Activated CD8-positive, alpha-beta memory T cell treated with anti-CD3 and anti-CD28 coated beads, Interleukin-2, amount 50 U/mL, for 4 hours (primary cell): ENCODE measurements around the gene SORCS1.

Experiments used
- DNase-seq: peaks from one replicate; pipeline ENCODE4 v3.0.0-alpha.2; 2020

The SORCS1 gene

DNA sequence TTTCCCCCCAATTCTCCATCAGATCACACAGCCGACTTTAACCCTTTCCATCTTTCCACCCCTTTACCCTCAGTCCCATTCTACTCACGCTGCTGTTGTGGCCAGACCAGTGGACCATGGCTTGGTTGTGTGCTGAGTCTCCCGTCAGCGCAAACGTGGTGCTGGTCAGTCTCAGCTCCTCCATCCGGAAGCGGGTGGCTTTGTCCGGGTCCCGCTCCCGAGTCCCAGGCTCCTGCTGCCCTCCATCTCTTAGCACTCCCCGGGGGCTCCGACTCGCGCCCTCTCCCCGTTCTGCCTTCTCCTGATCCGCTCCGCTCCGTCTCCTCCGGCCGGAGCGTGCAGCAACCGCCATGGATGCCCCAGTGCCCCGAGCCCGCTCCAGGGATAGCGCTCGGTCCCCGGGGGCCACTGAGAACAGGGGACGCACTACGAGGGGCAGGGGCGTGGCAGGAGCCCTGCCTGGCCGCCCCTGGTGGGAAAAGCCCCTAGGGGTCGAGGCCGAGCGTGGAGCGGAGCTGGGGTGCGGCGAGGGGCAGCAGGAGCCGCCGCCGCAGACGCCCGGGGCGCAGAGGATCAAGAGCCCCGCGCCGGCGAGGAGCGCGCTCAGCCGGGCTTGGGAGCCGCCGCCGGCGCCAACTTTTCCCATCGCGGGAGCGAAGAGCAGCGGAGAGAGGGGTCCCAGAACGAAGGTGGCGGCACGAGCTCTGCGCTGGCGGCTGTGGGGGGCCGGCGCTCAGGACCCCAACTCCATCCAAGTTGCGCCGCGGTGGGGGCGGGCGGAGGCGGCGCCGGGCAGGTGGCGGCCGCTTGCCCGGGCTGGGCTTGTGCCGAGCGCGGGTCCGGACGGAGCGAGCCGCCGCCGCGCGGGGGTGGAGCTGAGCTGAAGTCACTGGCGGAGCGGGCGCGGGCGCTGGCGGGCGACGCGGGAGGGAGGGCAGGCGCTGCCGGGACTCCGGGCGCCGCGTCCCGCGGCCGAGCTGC is at the start of gene SORCS1:
Gene SORCS1 (minus strand): TSS at position 826 of the 981 bp plus-strand sequence.
- DNase-seq: no peak

DNA sequence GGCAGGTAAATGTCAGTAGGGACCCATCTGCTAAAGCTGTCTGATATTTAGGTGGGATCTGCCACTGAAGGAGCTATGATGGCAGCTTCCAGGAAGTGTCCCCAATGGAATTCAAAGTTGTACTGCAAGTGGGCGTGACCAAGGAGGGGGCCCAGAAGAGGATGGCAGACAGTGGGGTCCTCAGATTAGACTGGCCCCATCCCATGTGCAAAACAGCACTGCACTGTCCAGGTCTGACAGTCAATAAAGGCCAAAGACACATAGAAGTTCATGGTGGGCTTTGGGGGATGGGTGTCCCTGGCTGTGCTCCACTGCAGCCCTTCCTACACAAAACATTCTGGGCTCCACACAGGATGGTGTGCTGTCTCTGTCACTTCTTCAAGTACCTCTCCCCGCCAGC is 49.8 kb upstream of the SORCS1 start:
- DNase-seq: no peak

DNA sequence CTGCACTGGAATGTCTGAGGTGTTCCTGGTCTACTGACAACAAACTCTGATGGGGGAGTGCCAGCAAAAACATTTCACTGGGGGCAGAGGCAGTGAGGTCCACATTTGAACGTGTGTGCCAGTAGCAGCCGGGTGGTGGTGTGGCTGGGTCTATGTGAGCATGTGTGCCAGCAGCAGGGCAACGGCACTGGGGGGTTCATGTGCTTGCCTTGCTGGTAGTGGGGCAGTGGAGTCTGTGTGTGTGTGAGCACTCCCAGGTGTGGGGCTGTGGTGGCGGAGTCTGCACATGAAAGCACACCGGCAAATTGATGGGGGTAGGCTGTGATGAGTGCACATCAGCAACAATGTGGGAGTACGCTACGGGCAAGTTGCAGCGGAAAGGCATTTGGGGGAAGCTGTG is 49.4 kb upstream of the SORCS1 start:
- DNase-seq: no peak

DNA sequence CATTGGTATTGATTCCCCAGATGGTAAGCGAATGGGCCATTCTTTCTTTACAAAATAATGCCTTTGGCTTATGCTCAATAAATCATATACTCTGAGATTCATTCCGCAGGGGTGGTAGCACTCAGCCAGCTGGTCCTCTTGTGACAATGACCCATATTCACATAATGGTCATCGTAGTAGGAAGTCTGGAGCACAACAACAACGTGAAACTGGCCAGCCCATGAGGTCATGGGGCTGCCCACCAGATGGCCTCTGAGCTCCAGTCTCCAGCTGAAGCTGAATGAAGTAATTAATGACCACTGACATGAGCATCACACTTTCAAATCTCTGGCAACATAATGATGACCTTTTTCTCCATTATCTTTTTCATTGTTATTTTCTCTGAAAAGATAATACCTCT is 42.3 kb upstream of the SORCS1 start:
- DNase-seq: no peak

DNA sequence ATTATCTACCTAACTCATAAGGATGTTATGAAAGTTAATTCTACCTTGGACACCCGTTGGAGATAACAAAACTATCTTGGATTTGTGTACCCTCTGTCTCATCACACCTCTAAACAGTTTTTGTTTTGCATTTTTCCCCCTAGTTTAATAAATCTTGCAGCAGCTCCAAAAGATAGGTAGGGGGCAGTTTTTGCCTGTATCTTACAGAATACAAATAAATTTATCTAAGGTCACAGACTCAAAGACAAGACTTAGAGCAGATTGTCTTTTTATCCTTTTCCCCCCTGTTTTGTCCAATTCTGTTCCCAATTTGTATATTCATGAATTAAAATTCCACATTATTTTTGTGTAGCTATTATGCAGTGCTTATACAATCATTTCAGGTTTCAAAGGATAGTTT is 5.0 kb upstream of the SORCS1 start:
- no peak for DNase-seq

DNA sequence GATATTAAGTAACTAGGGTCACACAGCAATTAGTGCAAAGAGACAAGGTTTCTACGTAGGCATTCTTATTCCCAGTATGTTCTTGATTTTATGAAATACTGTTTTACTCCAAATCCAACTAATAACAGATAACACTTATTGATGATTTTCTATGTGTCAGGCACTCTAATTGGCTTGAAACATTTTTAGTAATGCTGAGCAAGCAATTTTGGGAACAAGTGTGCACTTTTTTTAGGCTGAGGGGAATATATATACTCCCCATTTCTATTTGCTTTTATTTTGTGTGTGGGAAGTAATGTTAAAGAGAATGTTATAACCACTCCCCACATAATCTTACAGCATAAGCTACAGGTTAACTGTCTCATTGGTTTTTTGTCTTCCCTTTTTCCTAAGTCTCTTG is 4.2 kb upstream of the SORCS1 start:
- no peak for DNase-seq

DNA sequence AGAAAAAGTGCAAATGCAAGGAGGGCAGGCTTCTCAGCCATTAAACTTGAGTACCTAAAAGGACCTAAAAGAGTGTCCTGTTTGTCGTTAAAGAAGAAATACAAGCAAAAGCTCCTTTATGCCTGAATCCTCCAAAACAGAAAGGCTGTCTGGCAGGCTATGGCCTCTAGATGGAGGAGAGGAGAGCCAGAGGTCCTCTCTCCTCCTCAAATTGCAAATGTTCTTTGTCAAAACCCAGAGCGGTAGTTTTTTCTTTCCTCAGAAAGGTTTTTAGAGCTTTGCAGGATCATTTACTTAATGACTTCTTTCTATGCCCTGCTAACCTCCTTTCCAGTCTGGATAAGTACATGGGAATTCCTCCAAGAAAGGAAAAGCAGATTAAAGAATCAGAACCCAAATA is 1.9 kb upstream of the SORCS1 start:
- no peak for DNase-seq

DNA sequence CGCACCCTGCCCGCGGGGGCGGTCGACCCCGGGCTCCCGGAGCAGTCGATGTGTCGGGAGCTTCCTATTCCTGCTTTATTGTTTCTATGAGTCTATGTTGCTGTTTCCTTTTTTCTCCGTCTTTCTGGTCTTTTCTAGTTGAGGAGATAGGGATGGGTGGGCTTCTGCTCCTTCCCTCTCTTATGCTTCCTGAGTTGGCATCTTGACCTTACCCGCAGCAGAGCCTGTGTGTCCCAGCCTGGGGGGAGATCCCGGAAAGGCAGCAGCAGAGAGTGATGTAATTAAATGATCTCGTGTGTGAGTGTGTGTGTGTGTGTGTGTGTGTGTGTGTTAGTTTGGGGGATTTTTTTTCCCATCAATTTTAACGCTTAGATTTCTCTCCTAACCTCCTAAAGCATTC is 486 bp upstream of the SORCS1 start:
- DNase-seq: no peak

DNA sequence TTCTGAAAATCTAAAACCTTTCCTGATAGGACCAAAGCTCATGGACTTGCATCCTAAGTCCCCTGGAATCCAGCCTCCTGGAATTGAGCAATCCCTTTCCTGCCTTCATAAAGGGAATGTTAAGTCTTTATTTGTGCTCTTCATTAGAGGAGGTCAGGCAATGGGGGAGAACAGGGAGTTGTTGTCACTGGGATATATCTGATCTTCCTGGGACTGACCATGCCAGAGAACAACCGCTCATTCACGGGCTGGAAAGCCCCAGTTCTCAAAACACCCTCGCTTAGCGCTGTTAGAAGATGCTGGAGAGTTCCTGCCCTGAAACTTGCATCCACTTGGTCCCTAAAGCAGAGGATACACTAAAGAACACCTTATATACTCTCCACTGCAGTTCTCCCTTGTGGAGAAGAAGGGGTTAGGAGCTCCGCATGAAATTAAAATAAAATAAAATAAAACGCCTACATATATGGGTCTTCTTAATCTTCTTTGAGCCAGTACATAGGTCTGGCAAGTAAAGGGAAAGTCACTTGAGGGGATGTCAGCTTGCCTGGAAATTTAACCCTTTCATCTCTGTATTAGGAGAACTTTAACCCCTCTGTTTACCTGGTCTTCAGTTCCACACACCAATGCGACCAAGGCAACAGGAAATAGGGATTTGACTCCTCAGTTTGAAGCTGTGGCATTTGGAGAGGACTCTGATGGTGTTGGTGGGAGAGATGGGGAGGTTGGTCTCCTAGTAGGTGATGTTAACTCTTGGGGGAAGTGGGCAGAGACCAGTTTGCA is 1.2 kb downstream of the SORCS1 start:
- no peak for DNase-seq

DNA sequence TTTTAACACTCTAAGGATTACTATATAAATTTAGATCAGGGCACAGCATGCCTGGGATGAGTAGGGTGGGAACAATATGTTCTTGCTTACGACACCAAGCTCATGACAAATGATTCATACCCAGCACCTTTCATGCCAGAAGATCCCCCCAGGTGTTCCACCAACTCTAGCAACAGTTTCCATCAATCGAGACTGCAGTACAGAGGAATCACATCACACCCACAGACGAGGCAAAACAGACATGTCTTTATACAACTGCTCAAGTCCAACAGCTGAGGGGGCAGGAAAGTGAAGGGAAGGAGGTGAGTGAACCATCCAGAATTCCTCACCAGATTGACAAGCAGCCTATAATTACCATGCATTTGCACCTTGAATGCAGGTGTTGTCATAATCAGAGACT is 3.6 kb downstream of the SORCS1 start:
- no peak for DNase-seq

DNA sequence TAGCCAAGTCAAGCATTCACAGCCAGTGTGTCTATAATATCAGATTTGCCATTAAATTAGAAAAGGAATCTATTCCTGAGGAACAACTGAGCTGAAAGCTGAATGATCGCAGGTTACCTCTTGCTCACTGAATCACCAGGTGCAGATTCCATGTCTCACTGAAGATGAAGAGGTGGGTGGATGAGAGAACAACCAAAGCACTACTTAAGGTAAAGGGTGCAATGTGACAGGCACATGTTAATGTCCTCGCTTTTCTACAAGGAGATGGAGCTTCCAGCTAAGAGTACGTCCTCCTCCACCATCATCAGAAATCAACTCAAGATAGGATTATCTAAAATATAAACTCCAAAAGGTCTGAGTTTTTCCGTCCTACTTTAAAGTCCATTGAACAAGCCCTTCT is 4.6 kb downstream of the SORCS1 start:
- DNase-seq: no peak

DNA sequence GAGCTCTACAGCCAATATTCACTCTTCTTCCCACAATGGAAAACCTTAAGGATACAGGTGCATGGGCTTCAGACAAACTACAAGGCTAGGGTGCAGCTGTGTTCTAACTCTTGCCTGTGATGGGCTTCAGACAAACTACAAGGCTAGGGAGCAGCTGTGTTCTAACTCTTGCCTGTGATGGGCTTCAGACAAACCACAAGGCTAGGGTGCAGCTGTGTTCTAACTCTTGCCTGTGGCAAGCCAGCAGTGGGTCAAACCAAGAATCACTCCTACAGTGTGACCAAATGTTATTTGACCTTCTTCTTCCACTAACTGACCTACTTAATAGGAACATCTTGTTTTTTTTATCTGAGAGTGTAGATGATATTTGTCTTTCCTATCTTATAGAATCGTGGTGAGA is 7.4 kb downstream of the SORCS1 start:
- no peak for DNase-seq

DNA sequence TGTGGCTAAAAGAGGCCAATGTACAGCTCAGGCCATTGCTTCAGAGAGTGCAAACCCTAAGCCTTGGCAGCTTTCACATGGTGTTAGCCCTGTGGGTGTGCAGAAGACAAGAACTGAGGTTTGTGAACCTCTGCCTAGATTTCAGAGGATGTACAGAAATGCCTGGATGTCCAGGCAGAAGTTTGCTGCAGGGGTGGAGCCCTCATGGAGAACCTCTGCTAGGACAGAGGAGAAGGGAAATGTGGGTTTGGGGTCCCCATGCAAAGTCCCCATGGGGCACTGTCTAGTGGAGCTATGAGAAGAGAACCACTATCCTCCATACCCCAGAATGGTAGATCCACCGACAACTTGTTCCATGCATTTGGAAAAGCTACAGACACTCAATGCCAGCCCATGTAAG is 12.4 kb downstream of the SORCS1 start:
- no peak for DNase-seq

DNA sequence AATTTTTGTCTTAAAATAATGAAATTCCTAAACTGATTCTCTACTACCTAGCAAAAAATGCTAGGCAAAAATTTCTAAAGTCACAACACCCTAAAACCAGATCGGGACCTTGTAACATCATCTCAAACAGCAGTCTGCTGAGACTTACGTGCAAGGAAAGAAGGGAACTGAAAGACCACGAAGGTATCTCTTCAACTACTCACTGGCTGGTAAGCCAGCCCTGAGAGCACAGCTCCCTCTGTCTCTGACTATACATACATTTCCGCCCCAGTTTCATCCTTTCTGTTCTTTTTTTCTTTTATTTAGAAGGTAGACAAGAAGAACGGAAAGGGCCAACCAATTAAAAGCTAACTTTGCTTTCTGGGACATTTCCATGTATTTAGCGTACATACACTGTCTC is 15.6 kb downstream of the SORCS1 start:
- no peak for DNase-seq

DNA sequence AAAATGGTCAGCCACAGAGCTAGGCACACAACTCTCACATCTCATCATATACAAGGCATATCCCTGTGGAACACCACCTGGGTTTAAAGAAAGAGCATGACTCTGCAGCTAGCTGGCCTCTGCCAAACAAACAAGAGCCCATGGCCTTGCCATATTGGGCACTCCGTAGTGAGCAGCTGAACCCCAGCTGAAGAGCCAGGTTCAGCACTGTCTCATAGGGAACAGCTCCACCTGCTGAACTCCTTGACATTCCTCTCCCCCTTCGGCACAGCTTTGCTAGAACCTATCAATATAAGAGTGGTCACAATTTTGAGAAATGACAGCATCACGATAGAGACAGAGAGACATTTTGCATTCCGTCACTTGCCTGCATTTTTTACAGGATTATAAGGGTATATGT is 20.0 kb downstream of the SORCS1 start:
- no peak for DNase-seq

DNA sequence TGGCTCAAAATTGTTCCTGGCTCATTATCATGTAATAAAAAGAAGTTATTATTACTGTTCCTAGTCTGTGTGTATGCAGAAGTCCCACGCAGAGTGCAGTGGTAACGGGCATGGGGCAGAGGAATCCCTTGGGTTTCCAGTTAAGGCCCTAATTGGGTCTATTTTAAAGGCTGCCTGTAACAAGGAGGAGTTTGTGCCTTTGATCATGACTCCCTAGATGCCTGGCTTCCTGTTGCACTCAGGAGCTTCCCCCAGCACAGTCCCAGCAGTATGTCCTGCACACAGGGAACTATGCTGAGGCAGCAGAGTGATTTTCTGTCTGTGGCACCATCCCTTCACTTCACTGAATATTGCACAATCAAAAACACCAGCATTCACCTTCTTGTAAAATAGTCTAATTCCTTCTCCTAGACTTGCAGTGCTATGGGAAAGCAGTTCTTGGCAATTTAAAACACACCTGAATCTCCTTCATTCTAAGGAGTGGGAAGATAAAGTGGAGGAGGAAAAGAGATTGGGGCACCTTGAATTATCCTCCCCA is 22.9 kb downstream of the SORCS1 start:
- no peak for DNase-seq

DNA sequence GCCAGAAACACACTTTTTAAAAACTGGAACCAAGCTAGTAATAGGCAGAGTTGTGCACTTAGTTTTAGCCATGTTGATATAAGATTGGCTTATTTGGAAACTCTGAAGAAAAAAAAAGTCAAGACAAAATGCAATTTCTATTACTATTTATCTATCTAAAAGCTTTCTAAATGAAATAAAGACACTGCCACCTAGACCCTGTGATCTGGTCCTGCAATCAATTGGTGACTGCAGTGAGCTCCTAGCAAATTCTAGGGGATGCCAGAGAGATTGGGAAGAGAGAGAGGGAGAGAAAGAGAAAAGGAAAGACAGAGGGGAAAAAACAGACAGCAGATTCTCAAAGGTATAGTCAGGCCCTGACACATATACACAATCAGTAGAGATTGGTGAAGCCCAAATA is 25.3 kb downstream of the SORCS1 start:
- DNase-seq: no peak

DNA sequence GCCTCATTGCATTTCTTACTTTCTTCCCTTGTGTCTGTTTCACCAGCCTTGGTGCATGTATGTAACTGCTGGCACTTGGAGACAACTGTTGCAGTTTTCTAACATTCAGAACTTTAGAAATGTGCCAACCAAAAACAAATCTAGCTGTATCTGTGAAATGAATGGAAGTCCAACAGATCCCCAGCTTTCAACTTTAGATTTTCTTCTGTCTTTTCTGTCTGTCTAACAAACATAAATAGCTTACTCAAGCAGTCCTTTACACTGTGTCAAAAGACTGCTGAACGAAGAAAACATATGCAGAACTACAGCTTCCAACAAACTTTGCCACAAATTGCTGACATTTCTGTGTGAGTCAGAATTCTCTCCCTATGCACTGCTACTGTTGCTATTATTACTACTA is 30.9 kb downstream of the SORCS1 start:
- no peak for DNase-seq

DNA sequence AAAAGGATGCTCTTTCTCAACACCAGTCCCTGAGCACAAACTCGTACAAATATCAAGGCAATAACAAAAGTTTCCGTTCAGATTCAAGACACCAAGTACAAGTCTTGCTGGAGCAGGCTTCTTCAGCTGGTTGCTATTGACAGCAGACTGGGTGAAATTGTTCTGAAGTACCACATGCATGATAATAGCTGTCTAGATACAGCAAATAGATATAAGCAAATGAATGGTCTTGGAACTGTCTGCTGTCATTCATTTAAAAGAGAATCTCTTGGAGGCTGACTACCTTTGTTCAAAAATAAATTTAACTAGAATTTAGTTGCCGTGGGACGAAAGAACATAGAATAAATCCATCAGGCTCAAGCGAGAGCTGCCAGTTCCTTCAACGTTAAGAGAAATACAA is 35.5 kb downstream of the SORCS1 start:
- no peak for DNase-seq

DNA sequence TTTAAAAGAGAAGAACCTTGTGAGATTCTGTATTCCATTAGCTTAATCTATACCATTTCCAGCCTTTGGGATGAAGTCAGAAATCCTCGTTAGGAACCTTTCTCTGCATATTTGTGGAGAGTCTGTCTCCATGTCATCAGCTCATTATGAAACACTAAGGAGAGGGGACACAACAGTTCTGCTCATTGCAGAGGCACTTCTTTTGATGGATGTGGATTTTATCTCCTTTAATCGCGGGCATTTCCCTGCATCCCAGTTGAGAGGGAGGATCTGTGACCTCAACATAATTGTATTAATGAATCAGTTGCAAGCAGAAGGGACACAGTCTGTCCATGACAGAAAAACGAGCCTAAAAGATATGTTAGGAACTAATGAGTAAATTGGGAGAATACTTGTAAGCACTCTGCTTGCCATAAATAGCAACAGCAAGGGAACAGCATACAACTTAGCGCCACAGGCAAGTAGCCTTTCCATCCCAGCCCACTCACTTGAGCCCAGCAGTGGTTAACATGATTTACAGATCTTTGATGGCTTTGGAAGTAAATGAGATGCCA is 37.9 kb downstream of the SORCS1 start:
- DNase-seq: no peak

DNA sequence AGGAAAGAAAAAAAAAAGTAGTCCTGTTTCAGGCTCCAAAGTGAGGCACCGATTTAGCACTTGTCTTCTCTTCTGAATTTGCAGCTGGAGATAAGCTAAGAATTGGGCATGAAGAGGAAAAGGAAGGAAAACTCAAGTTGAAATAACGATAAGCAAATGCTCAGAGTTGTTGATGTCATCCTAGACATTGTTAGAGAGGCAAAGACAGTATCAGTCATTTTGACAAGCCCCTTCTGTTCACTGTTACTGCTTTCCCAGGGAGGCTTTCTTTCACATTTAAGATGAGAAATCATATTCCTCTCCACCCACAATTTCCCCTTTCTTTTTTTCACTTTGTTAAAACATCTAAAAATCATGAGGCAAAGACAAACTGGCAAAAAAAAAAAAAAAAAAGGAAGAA is 41.8 kb downstream of the SORCS1 start:
- DNase-seq: no peak

DNA sequence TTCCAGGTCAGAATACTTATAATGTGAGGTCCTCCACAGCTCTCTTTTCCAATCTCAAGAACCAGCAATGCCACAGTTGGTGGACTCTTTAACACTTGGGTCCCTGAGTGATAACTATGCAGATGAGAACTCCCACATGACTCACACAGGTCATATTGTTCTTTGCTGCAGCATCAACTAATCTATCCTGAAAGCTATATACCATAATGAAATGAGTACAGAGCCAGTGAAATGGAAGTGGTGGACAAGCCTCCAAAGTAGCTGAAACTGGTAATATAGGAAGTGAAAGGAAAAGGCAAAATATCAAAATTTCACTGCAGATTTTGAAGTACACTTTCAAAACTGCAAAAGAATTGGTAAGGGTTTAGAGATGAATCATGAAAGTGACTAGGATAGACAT is 45.6 kb downstream of the SORCS1 start:
- no peak for DNase-seq

DNA sequence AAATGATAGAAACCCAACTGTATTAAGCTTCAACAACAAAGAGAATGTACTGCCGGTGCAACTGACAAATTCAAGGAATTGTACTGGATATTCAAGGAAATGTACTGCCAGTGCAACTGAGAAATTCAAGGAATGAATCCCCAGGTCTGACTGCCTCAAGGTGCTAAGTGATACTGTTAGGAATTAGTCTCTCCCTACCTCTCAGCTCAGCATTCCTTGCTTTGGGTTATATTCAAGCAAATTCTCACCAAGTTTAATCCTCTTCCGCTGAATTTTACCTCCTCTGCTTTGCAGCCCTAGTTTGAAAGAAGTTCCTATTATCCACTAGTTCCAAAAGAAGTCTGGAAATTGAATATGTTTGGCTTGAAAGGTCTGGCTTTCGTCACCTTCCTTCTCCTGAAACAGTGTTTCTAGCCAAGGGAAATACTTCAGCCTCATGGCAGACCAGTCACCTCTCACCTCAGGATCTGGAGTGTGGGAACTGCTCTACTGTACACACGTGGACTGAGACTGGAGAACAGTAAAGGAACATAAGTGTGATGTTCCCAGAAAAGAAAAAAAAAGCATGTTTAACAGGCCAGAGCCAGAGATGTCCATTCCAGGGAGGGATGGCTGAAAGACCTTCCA is 60.4 kb downstream of the SORCS1 start:
- DNase-seq: no peak
